ENCODE data around the gene MUS81.

The MUS81 gene

GRCh38 chr11:65907878-65908277 lies 47.6 kb downstream of the MUS81 start:
- no peak overlapping the region for H3K27ac ChIP-seq
- CTCF ChIA-PET = interaction anchor here (0.6 kb wide), 1 partner anchor 11 kb away, joined by 3 read pairs; no protein-coding TSS in a partner anchor
- POLR2A ChIA-PET (ENCODE audit: low non-redundant PET) = no interaction called here
- TF ChIP-seq CTCF (conservative IDR thresholded peaks at IDR 0.05; ENCODE audit: low read depth) = no peak
- DNase-seq (ENCODE audit: low spot score) = no peak

- peak overlapping the region; percentile 93 for H3K27ac ChIP-seq
- peak; percentile 88 for DNase-seq (ENCODE audit: low spot score)
- CTCF ChIA-PET = interaction anchor here (0.6 to 2.4 kb wide), 8 partner anchors 14 to 348 kb away, joined by 3 to 8 read pairs (median 4); partner anchors contain the start of genes CCDC85B and FIBP
- peak; percentile 67 for TF ChIP-seq CTCF (conservative IDR thresholded peaks at IDR 0.05; ENCODE audit: low read depth)
- POLR2A ChIA-PET (ENCODE audit: low non-redundant PET) = interaction anchor here (0.9 to 1.4 kb wide), 4 partner anchors 11 to 24 kb away, joined by 3 to 7 read pairs (median 4); partner anchors contain the start of genes CCDC85B and FIBP
Observed at GRCh38 chr11:65911682-65912568, 51.7 kb downstream of the MUS81 start.

GRCh38 chr11:65912845-65913244 lies 52.6 kb downstream of the MUS81 start:
- CTCF ChIA-PET = interaction anchor here (0.5 to 2.4 kb wide), 8 partner anchors 15 to 1443 kb away, joined by 3 to 8 read pairs (median 4); partner anchors contain the start of genes CCDC85B and FIBP
- DNase-seq (ENCODE audit: low spot score) = peak; percentile 86
- POLR2A ChIA-PET (ENCODE audit: low non-redundant PET) = interaction anchor here (0.9 to 1.4 kb wide), 2 partner anchors 14 to 25 kb away, joined by 4 read pairs; partner anchors contain the start of gene FIBP
- peak overlapping the region; percentile 93 for H3K27ac ChIP-seq
- TF ChIP-seq CTCF (conservative IDR thresholded peaks at IDR 0.05; ENCODE audit: low read depth) = no peak

GRCh38 chr11:65915101-65915820 lies 55.0 kb downstream of the MUS81 start:
- no peak for TF ChIP-seq CTCF (conservative IDR thresholded peaks at IDR 0.05; ENCODE audit: low read depth)
- POLR2A ChIA-PET (ENCODE audit: low non-redundant PET) = interaction anchor here (0.8 to 1.5 kb wide), 4 partner anchors 15 to 54 kb away, joined by 3 to 5 read pairs (median 4); partner anchors contain the start of gene CCDC85B
- CTCF ChIA-PET = interaction anchor here (0.7 to 1.1 kb wide), 3 partner anchors 10 to 244 kb away, joined by 3 to 4 read pairs (median 3); no protein-coding TSS in a partner anchor
- no peak for DNase-seq (ENCODE audit: low spot score)
- H3K27ac ChIP-seq = peak overlapping the region; percentile 93

- CTCF ChIA-PET = interaction anchor here (0.7 to 1.1 kb wide), 2 partner anchors 11 to 26 kb away, joined by 3 to 4 read pairs; no protein-coding TSS in a partner anchor
- TF ChIP-seq CTCF (conservative IDR thresholded peaks at IDR 0.05; ENCODE audit: low read depth) = no peak
- peak; percentile 95 for DNase-seq (ENCODE audit: low spot score)
- peak overlapping the region; percentile 93 for H3K27ac ChIP-seq
- POLR2A ChIA-PET (ENCODE audit: low non-redundant PET) = interaction anchor here (0.5 to 1.5 kb wide), 6 partner anchors 10 to 57 kb away, joined by 3 to 8 read pairs (median 4); partner anchors contain the start of gene CCDC85B
Observed at GRCh38 chr11:65915821-65916251, 55.6 kb downstream of the MUS81 start.

Data from RWPE1 (cell line).